Neural cell (in vitro differentiated cells): ENCODE results near the gene TEX47. TPM values are rescaled to one million over a fixed set of nuclear protein-coding genes. Genes with fewer than 3 reads are reported as not detected.

ENCODE experiments used
- H2AFZ ChIP-seq: fragments of 200-600, 300-800 bp; sonication (generic), shearing (Covaris generic); 2 replicates; pipeline ENCODE4 v1.6.0; 2014; ENCODE audit warnings: low read depth, mild to moderate bottlenecking, antibody characterized with exemption, low read length, moderate library complexity
- H3F3A ChIP-seq: fragments of 200-600 bp; shearing (Covaris generic); 2 replicates; pipeline ENCODE4 v1.6.1; 2016; ENCODE audit warnings: mild to moderate bottlenecking, moderate library complexity, mixed read lengths, antibody characterized with exemption, low read length; ENCODE audit not compliant: insufficient read depth, poor library complexity, severe bottlenecking
- H3K27ac ChIP-seq: fragments of 200-600, 300-800 bp; sonication (generic), shearing (Covaris generic); 2 replicates; pipeline ENCODE4 v1.5.1; 2014; ENCODE audit warnings: mild to moderate bottlenecking, low read length, moderate library complexity
- H3K27me3 ChIP-seq: fragments of 300-800, 200-600 bp; sonication (generic), shearing (Covaris generic); 2 replicates; pipeline ENCODE4 v1.6.0; 2014; ENCODE audit warnings: mild to moderate bottlenecking, low read depth, low read length, moderate library complexity; ENCODE audit not compliant: insufficient read depth
- H3K36me3 ChIP-seq: fragments of 300-800, 200-600 bp; sonication (generic), shearing (Covaris generic); 2 replicates; pipeline ENCODE4 v1.5.1; 2014; ENCODE audit warnings: mild to moderate bottlenecking, antibody characterized with exemption, low read length, moderate library complexity; ENCODE audit not compliant: insufficient read depth
- H3K4me2 ChIP-seq: fragments of 300-800, 200-600 bp; sonication (generic), shearing (Covaris generic); 2 replicates; pipeline ENCODE4 v1.6.0; 2014; ENCODE audit warnings: mild to moderate bottlenecking, low read length
- H3K4me3 ChIP-seq: fragments of 300-800, 200-600 bp; sonication (generic), shearing (Covaris generic); 2 replicates; pipeline ENCODE4 v1.5.1; 2014; ENCODE audit warnings: mild to moderate bottlenecking, low read length, moderate library complexity
- H3K79me2 ChIP-seq: fragments of 200-600 bp; shearing (Covaris generic); replicated peaks from 2 replicates; pipeline ENCODE4 v1.6.0; 2014; ENCODE audit warnings: mild to moderate bottlenecking, low read length, moderate library complexity; ENCODE audit not compliant: insufficient read depth
- H3K9ac ChIP-seq: fragments of 300-800, 200-600 bp; sonication (generic), shearing (Covaris generic); 2 replicates; pipeline ENCODE4 v1.6.1; 2016; ENCODE audit warnings: mild to moderate bottlenecking, low read length, mixed read lengths
- H3K9me2 ChIP-seq: fragments of 200-600 bp; shearing (Covaris generic); 2 replicates; pipeline ENCODE4 v1.6.1; 2016; ENCODE audit warnings: mild to moderate bottlenecking, low read length, mixed read lengths; ENCODE audit not compliant: insufficient read depth
- H3K9me3 ChIP-seq: fragments of 200-600, 300-800 bp; sonication (generic), shearing (Covaris generic); 2 replicates; pipeline ENCODE4 v1.6.1; 2016; ENCODE audit warnings: mild to moderate bottlenecking, mixed run types, low read length, moderate library complexity, mixed read lengths
- H4K20me1 ChIP-seq: fragments of 200-600 bp; shearing (Covaris generic); 2 replicates; pipeline ENCODE4 v1.6.1; 2016; ENCODE audit warnings: mild to moderate bottlenecking, mixed run types; ENCODE audit not compliant: insufficient read depth
- CTCF ChIP-seq: fragments of 450-650 bp; IDR thresholded peaks from 2 replicates; pipeline ENCODE4 v1.5.1; 2014; ENCODE audit warnings: antibody characterized with exemption, mild to moderate bottlenecking, moderate library complexity; ENCODE audit not compliant: poor library complexity, severe bottlenecking
- EP300 ChIP-seq: fragments of 450-650 bp; conservative IDR thresholded peaks from 2 replicates; pipeline ENCODE4 v1.6.1; 2014; ENCODE audit warnings: antibody characterized with exemption, mild to moderate bottlenecking, moderate library complexity; ENCODE audit not compliant: poor library complexity, severe bottlenecking
- EZH2 ChIP-seq: fragments of 200-600, 300-800 bp; shearing (Covaris generic), sonication (generic); IDR thresholded peaks from 2 replicates; pipeline ENCODE4 v1.6.1; 2014; ENCODE audit warnings: antibody characterized with exemption, low read length, borderline replicate concordance, mild to moderate bottlenecking; ENCODE audit not compliant: insufficient read depth, poor library complexity, severe bottlenecking
- MXI1 ChIP-seq: fragments of 450-650 bp; conservative IDR thresholded peaks from 2 replicates; pipeline ENCODE4 v1.6.1; 2014; ENCODE audit warnings: antibody characterized with exemption, mild to moderate bottlenecking; ENCODE audit not compliant: poor library complexity, severe bottlenecking
- POLR2AphosphoS5 ChIP-seq: IDR thresholded peaks from 2 replicates; pipeline ENCODE4 v1.6.1; 2012
- RAD21 ChIP-seq: fragments of 450-650 bp; conservative IDR thresholded peaks from 2 replicates; pipeline ENCODE4 v1.6.1; 2014; ENCODE audit warnings: antibody characterized with exemption, mild to moderate bottlenecking, moderate library complexity
- REST ChIP-seq: IDR thresholded peaks from 2 replicates; pipeline ENCODE4 v1.6.1; 2012; ENCODE audit warnings: borderline replicate concordance
- SMC3 ChIP-seq: fragments of 450-650 bp; conservative IDR thresholded peaks from 2 replicates; pipeline ENCODE4 v1.6.1; 2014; ENCODE audit warnings: antibody characterized with exemption, mild to moderate bottlenecking, moderate library complexity; ENCODE audit not compliant: poor library complexity
- TAF1 ChIP-seq: IDR thresholded peaks from 2 replicates; pipeline ENCODE4 v1.6.1; 2012; ENCODE audit warnings: low read depth
- polyA minus RNA-seq: library from RNA; depleted of rRNA, polyadenylated mRNA; stranded (reverse); fragments of >200 nt; gene quantifications from 2 replicates; pipeline ENCODE4 v1.2.3, GENCODE V29; 2014
- polyA plus RNA-seq: library from polyadenylated mRNA; depleted of rRNA; stranded (reverse); fragments of >200 nt; gene quantifications from 2 replicates; pipeline ENCODE4 v1.2.3, GENCODE V29; 2014

Gene TEX47
- polyA plus RNA-seq = not detected in 2 replicates
- not detected in 2 replicates for polyA minus RNA-seq

GRCh38 chr7:88795553-88795952 lies at the start of gene TEX47:
TEX47 (minus strand) TSS chr7:88795737; CDS start chr7:88794942, 795 bp downstream.
- Histone ChIP-seq H3K27ac (no peak within 1 kb of the TSS), H2AFZ (no peak within 1 kb of the TSS), H3K36me3 (no peaks in the 10 kb centered on the region), H3K27me3 (no peaks in the 10 kb centered on the region), H3F3A (no peaks in the 10 kb centered on the region), H3K79me2 (no peaks in the 10 kb centered on the region), H3K9ac (no peak within 1 kb of the TSS), H3K9me2 (no peaks in the 10 kb centered on the region), H3K4me3 (no peak within 1 kb of the TSS), H3K9me3 (no peaks in the 10 kb centered on the region), H3K4me2 (no peak within 1 kb of the TSS), H4K20me1 (no peaks in the 10 kb centered on the region)
- TF ChIP-seq EZH2 (no peak), REST (no peak), SMC3 (no peak), POLR2AphosphoS5 (no peak), CTCF (no peak), MXI1 (no peak), EP300 (no peak), TAF1 (no peak), RAD21 (no peak)

GRCh38 chr7:88845091-88845490 lies 49.6 kb upstream of the TEX47 start:
- no peak overlapping the region for H3K27ac ChIP-seq
- no peak for TF ChIP-seq POLR2AphosphoS5
- no peak for TF ChIP-seq TAF1
- no peak for TF ChIP-seq EP300
- no peak for TF ChIP-seq MXI1
- no peak for TF ChIP-seq EZH2
- TF ChIP-seq SMC3 = no peak
- no peak for TF ChIP-seq CTCF
- TF ChIP-seq RAD21 = no peak
- TF ChIP-seq REST = no peak
- H3K9me2 ChIP-seq = no peaks in the 10 kb centered on the region
- H3K4me2 ChIP-seq = no peak overlapping the region
- no peaks in the 10 kb centered on the region for H3F3A ChIP-seq
- H3K4me3 ChIP-seq = no peak overlapping the region
- no peaks in the 10 kb centered on the region for H4K20me1 ChIP-seq
- H3K9me3 ChIP-seq = no peaks in the 10 kb centered on the region
- H2AFZ ChIP-seq = no peak overlapping the region
- no peaks in the 10 kb centered on the region for H3K79me2 ChIP-seq
- H3K9ac ChIP-seq = no peak overlapping the region
- H3K36me3 ChIP-seq = no peaks in the 10 kb centered on the region
- no peaks in the 10 kb centered on the region for H3K27me3 ChIP-seq
